Endothelial cell of umbilical vein (primary cell): Measurements from ENCODE around the gene PRSS3.

Experiments
- CTCF ChIP-seq, 2 donors: IDR thresholded peaks; 1 replicate in 1 of 2; 2 replicates in 1 of 2; pipeline ENCODE4 v1.5.1; 2011; ENCODE audit warnings: low read length in 2 of 2, mild to moderate bottlenecking in 2 of 2, moderate library complexity in 2 of 2, control low read depth in 1 of 2, inconsistent platforms in 1 of 2, low read depth in 1 of 2; ENCODE audit not compliant: insufficient read depth in 1 of 2; ENCODE audit errors: extremely low read depth in 1 of 2
- EZH2 ChIP-seq: IDR thresholded peaks from 2 replicates; pipeline ENCODE4 v1.6.1; 2012; ENCODE audit warnings: borderline replicate concordance, low read depth, mild to moderate bottlenecking, moderate library complexity, low read length, inconsistent platforms; ENCODE audit not compliant: severe bottlenecking
- FOS ChIP-seq: IDR thresholded peaks from 2 replicates; pipeline ENCODE4 v1.6.1; 2011; ENCODE audit warnings: mild to moderate bottlenecking, low read length, moderate library complexity, borderline replicate concordance; ENCODE audit not compliant: insufficient read depth
- TF ChIP-seq, protein P1 (sequence below): IDR thresholded peaks from 2 replicates; pipeline ENCODE4 v1.6.1; 2011; ENCODE audit not compliant: insufficient read depth, insufficient read length

DNA sequence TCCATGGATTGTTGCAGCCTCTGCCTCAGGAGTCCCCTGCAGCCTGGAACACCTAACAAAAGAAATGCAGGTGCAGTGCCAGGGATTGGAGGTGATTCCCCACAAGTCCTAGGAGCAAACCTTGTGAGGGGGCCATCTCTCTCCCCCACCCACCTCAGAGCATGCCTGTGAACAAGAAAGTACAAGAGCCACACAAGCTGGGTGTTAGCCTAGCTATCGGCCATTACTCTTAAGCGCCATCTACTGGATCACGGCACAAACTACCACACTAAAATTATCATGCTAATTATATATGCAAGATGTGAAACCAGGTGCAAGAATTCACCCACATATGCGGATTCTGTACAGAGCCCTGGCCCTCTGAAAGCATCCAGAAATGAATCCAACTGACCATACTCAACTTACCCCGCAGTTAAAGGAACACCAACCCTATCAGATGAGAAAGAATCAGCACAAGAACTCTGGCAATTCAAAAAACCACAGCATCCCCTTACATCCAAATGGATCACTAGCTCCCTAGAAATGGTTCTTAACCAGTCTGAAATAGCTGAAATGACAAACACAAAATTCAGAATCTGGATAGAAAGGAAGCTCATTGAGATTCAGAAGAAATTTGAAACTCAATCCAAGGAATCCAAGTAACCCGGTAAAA is 16.5 kb upstream of the PRSS3 start:
- peak; percentile 72 to 80 for TF ChIP-seq CTCF (IDR thresholded peaks at IDR 0.05; ENCODE audit: extremely low read depth in 1 of 2, insufficient read depth in 1 of 2, low read depth in 1 of 2, low read length in 2 of 2)
- no peak for TF ChIP-seq EZH2
- no peak for TF ChIP-seq FOS
- TF ChIP-seq, protein P1, sequence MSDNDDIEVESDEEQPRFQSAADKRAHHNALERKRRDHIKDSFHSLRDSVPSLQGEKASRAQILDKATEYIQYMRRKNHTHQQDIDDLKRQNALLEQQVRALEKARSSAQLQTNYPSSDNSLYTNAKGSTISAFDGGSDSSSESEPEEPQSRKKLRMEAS: no peak
